Measurements from ENCODE around the gene DPH3. TPM values are rescaled to one million over a fixed set of nuclear protein-coding genes. Genes with fewer than 3 reads are reported as not detected.

DPH3 gene
- total RNA-seq, 3 donors from 2014 or later: 17.7 to 33.6 (median 21.0) TPM

- DNase-seq (ENCODE audit: low spot score in 2 of 2): no peak
- Histone ChIP-seq H3K36me3 (no peaks in the 10 kb centered on the region), H3K4me3 (no peak overlapping the region), H3K27ac (peak overlapping the region; percentile 22 to 52), H3K4me1 (no peaks in the 10 kb centered on the region), H3K27me3 (no peaks in the 10 kb centered on the region), H3K9me3 (no peaks in the 10 kb centered on the region)
- TF ChIP-seq POLR2AphosphoS5 (IDR thresholded peaks at IDR 0.05) (no peak), POLR2A (IDR thresholded peaks at IDR 0.05) (no peak), CTCF (IDR thresholded peaks at IDR 0.05) (no peak)
- intact Hi-C loops (cut with DNase I; ENCODE audit: low total_unique reads): no loop called here
Observed at GRCh38 chr3:16286751-16287543, 22.2 kb upstream of the DPH3 start.

- H3K36me3 ChIP-seq: no peaks in the 10 kb centered on the region
- intact Hi-C loops (cut with DNase I; ENCODE audit: low total_unique reads): no loop called here
- no peak for DNase-seq (ENCODE audit: low spot score in 2 of 2)
- peak overlapping the region; percentile 22 to 52 for H3K27ac ChIP-seq
- no peaks in the 10 kb centered on the region for H3K27me3 ChIP-seq
- H3K9me3 ChIP-seq: no peaks in the 10 kb centered on the region
- no peak overlapping the region for H3K4me3 ChIP-seq
- no peaks in the 10 kb centered on the region for H3K4me1 ChIP-seq
- TF ChIP-seq POLR2A (IDR thresholded peaks at IDR 0.05) (no peak), POLR2AphosphoS5 (IDR thresholded peaks at IDR 0.05) (no peak)
Observed at GRCh38 chr3:16286161-16286560, 21.4 kb upstream of the DPH3 start.

- H3K4me3 ChIP-seq: no peak overlapping the region
- no peak for DNase-seq (ENCODE audit: low spot score in 2 of 2)
- H3K27ac ChIP-seq: no peak overlapping the region
- H3K4me1 ChIP-seq: no peaks in the 10 kb centered on the region
- intact Hi-C loops (cut with DNase I; ENCODE audit: low total_unique reads): no loop called here
- H3K27me3 ChIP-seq: no peaks in the 10 kb centered on the region
- H3K9me3 ChIP-seq: no peaks in the 10 kb centered on the region
- no peak for TF ChIP-seq POLR2A (IDR thresholded peaks at IDR 0.05)
- no peak for TF ChIP-seq CTCF (IDR thresholded peaks at IDR 0.05)
- no peak for TF ChIP-seq POLR2AphosphoS5 (IDR thresholded peaks at IDR 0.05)
- no peaks in the 10 kb centered on the region for H3K36me3 ChIP-seq
Observed at GRCh38 chr3:16284633-16285032, 19.9 kb upstream of the DPH3 start.

GRCh38 chr3:16280671-16281070, 15.9 kb upstream of the DPH3 start:
- no peak overlapping the region for H3K4me3 ChIP-seq
- intact Hi-C loops (cut with DNase I; ENCODE audit: low total_unique reads): no loop called here

GRCh38 chr3:16279010-16279801, 14.5 kb upstream of the DPH3 start:
- Histone ChIP-seq H3K9me3 (no peaks in the 10 kb centered on the region), H3K27ac (no peak overlapping the region)
- intact Hi-C loops (cut with DNase I; ENCODE audit: low total_unique reads): no loop called here

More at GRCh38 chr3:16280671-16281070, 15.9 kb upstream of the DPH3 start:
- Histone ChIP-seq H3K27me3 (no peaks in the 10 kb centered on the region), H3K36me3 (no peaks in the 10 kb centered on the region), H3K4me1 (no peaks in the 10 kb centered on the region), H3K27ac (no peak overlapping the region), H3K9me3 (no peaks in the 10 kb centered on the region)
- no peak for DNase-seq (ENCODE audit: low spot score in 2 of 2)
- no peak for TF ChIP-seq POLR2A (IDR thresholded peaks at IDR 0.05)
- no peak for TF ChIP-seq POLR2AphosphoS5 (IDR thresholded peaks at IDR 0.05)
- no peak for TF ChIP-seq CTCF (IDR thresholded peaks at IDR 0.05)

More at GRCh38 chr3:16279010-16279801, 14.5 kb upstream of the DPH3 start:
- TF ChIP-seq CTCF (IDR thresholded peaks at IDR 0.05) (no peak), POLR2A (IDR thresholded peaks at IDR 0.05) (no peak), POLR2AphosphoS5 (IDR thresholded peaks at IDR 0.05) (no peak)
- Histone ChIP-seq H3K4me1 (no peaks in the 10 kb centered on the region), H3K36me3 (no peaks in the 10 kb centered on the region), H3K27me3 (no peaks in the 10 kb centered on the region), H3K4me3 (no peak overlapping the region)
- no peak for DNase-seq (ENCODE audit: low spot score in 2 of 2)

Data from breast epithelium (tissue), 4 donors.